GM18498 (cell line): ENCODE data around the gene WDR4.
"Not testable (repeated sequence)": the region's sequence is repeated elsewhere in the genome, so short reads cannot be mapped to it uniquely, and the experiment has no call there.

Source experiments
- ATAC-seq: cut with Tn5 transposase; IDR thresholded peaks from one replicate; pipeline ENCODE4 v1.9.1; 2021; ENCODE audit warnings: mild to moderate bottlenecking, moderate library complexity; ENCODE audit not compliant: unreplicated experiment

WDR4 gene

GRCh38 chr21:42819861-42820615, 59.3 kb downstream of the WDR4 start:
- no peak for ATAC-seq

GRCh38 chr21:42818328-42818749, 61.0 kb downstream of the WDR4 start:
- no peak for ATAC-seq

GRCh38 chr21:42815217-42815616, 64.1 kb downstream of the WDR4 start:
- ATAC-seq: no peak

GRCh38 chr21:42812528-42813241, 66.7 kb downstream of the WDR4 start:
- ATAC-seq: not testable (repeated sequence)

GRCh38 chr21:42811960-42812359, 67.4 kb downstream of the WDR4 start:
- ATAC-seq: no peak

GRCh38 chr21:42809577-42810475, 69.5 kb downstream of the WDR4 start:
- no peak for ATAC-seq

- no peak for ATAC-seq
Measured at GRCh38 chr21:42809171-42809570, 70.2 kb downstream of the WDR4 start.

GRCh38 chr21:42807938-42808613, 71.3 kb downstream of the WDR4 start:
- ATAC-seq: no peak

- ATAC-seq: not testable (repeated sequence)
Measured at GRCh38 chr21:42807293-42807895, 71.9 kb downstream of the WDR4 start.

GRCh38 chr21:42806509-42807140, 72.7 kb downstream of the WDR4 start:
- no peak for ATAC-seq

GRCh38 chr21:42801616-42802015, 77.7 kb downstream of the WDR4 start:
- ATAC-seq: not testable (repeated sequence)

GRCh38 chr21:42799948-42800347, 79.4 kb downstream of the WDR4 start:
- ATAC-seq: no peak

- no peak for ATAC-seq
Measured at GRCh38 chr21:42799516-42799915, 79.8 kb downstream of the WDR4 start.
